DMS53 treated with DMSO at 0.1 percent for 48 hours (cell line): ENCODE data around the gene MAMSTR.

Source experiments
- DNase-seq: peaks from one replicate; lab custom pipeline; 2025; ENCODE audit not compliant: unreplicated experiment; lab: John Stamatoyannopoulos, UW

MAMSTR gene

GRCh38 chr19:48668332-48668731 is 51.2 kb downstream of the MAMSTR start:
- no peak for DNase-seq

- DNase-seq, result no peak
Observed at GRCh38 chr19:48665786-48666185, 53.7 kb downstream of the MAMSTR start.

GRCh38 chr19:48664476-48664875 is 55.0 kb downstream of the MAMSTR start:
- DNase-seq, result no peak

GRCh38 chr19:48663667-48664066 is 55.9 kb downstream of the MAMSTR start:
- DNase-seq, result no peak
